ENCODE data around the gene PRKD1.
"Not testable (repeated sequence)": the region's sequence is repeated elsewhere in the genome, so short reads cannot be mapped to it uniquely, and the experiment has no call there.

The PRKD1 gene

DNA sequence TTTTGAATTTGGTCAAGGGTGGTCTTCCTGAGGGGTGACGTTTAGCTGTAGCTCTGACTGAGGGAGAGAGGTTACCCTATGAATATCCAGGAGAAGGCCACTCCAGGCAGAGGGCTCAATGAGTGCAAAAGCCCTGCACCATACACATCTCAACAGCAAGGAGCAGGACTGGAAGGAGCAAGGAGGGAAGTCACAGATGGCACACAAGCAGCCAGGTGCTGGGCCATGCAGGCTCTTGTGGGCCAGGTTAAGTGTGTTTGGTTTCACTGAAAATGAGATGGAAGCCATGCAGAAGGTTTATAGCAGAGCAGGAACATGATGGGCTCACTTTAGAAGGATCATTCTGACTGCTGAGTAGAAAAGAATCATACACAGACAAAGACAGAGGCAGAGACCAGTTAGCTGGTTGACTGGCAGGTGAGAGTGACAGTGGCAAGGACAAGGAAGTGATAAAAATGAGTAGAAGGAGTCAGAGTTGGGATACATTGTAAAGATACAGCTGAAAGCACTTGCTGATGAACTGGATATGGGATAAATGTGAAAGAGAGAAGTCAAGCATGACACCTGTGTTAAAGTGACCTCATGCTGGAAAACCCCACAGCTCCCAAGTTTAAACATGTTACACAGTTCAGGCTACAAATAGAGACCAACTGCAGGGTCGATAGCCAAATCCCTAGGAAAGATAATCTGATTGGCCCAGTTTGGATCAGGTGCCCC, 81.2 kb downstream of the PRKD1 start:
- Histone ChIP-seq H3K27ac (ENCODE audit: low read length) (no peak overlapping the region), H3K36me3 (ENCODE audit: insufficient read depth, low read length) (no peaks in the 10 kb centered on the region), H3K4me3 (ENCODE audit: low read depth in 1 of 2, low read length in 2 of 2) (no peak overlapping the region), H4K20me1 (ENCODE audit: insufficient read depth, low read length) (no peaks in the 10 kb centered on the region), H3K79me2 (ENCODE audit: insufficient read depth, low read length) (no peaks in the 10 kb centered on the region), H3K27me3 (ENCODE audit: insufficient read depth, low read length, poor library complexity) (no peaks in the 10 kb centered on the region), H2AFZ (ENCODE audit: low read depth, low read length) (no peak overlapping the region), H3K4me1 (ENCODE audit: insufficient read depth, low read length) (no peaks in the 10 kb centered on the region), H3K9me3 (ENCODE audit: insufficient read depth, low read length, severe bottlenecking) (no peaks in the 10 kb centered on the region), H3K4me2 (ENCODE audit: insufficient read depth, low read length) (no peak overlapping the region), H3K9ac (ENCODE audit: low read depth, low read length) (no peak overlapping the region)
- no peak for DNase-seq
- no peak for TF ChIP-seq EZH2 (IDR thresholded peaks at IDR 0.05; ENCODE audit: borderline replicate concordance, low read depth, low read length, severe bottlenecking)
- TF ChIP-seq, protein P1, sequence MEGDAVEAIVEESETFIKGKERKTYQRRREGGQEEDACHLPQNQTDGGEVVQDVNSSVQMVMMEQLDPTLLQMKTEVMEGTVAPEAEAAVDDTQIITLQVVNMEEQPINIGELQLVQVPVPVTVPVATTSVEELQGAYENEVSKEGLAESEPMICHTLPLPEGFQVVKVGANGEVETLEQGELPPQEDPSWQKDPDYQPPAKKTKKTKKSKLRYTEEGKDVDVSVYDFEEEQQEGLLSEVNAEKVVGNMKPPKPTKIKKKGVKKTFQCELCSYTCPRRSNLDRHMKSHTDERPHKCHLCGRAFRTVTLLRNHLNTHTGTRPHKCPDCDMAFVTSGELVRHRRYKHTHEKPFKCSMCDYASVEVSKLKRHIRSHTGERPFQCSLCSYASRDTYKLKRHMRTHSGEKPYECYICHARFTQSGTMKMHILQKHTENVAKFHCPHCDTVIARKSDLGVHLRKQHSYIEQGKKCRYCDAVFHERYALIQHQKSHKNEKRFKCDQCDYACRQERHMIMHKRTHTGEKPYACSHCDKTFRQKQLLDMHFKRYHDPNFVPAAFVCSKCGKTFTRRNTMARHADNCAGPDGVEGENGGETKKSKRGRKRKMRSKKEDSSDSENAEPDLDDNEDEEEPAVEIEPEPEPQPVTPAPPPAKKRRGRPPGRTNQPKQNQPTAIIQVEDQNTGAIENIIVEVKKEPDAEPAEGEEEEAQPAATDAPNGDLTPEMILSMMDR (IDR thresholded peaks at IDR 0.05; ENCODE audit: borderline replicate concordance, extremely low read depth, low read length, poor library complexity, severe bottlenecking): no peak
- ATAC-seq (ENCODE audit: insufficient read depth, low read depth): no peak

DNA sequence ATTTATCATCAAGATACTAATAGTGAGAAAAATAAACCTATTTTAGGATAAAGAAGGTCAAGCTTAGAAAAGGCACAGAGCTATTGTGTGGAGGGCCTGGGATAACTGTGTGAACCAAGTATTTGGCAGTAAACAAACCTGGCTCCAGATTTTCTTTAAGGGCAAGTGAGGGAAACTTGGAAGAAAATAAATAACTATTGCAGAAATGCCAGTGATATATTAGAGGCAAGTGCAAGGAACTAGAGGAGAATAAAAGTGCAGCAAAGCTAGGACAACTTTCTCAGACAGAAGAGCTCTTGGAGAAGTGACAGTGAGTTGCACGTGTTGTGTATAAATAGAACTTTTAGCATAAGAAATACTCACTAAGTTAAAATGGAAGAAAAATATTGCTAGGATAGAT, 83.7 kb downstream of the PRKD1 start:
- Histone ChIP-seq H3K4me3 (ENCODE audit: low read depth in 1 of 2, low read length in 2 of 2) (no peak overlapping the region), H3K9ac (ENCODE audit: low read depth, low read length) (no peak overlapping the region), H3K27ac (ENCODE audit: low read length) (no peak overlapping the region), H3K36me3 (ENCODE audit: insufficient read depth, low read length) (no peaks in the 10 kb centered on the region), H3K4me1 (ENCODE audit: insufficient read depth, low read length) (no peaks in the 10 kb centered on the region), H3K79me2 (ENCODE audit: insufficient read depth, low read length) (no peaks in the 10 kb centered on the region), H3K9me3 (ENCODE audit: insufficient read depth, low read length, severe bottlenecking) (peaks cover 17% of the 10 kb centered on the region), H3K4me2 (ENCODE audit: insufficient read depth, low read length) (no peak overlapping the region), H3K27me3 (ENCODE audit: insufficient read depth, low read length, poor library complexity) (no peaks in the 10 kb centered on the region), H2AFZ (ENCODE audit: low read depth, low read length) (no peak overlapping the region), H4K20me1 (ENCODE audit: insufficient read depth, low read length) (no peaks in the 10 kb centered on the region)
- DNase-seq (no peak), ATAC-seq (ENCODE audit: insufficient read depth, low read depth) (no peak)
- TF ChIP-seq EZH2 (IDR thresholded peaks at IDR 0.05; ENCODE audit: borderline replicate concordance, low read depth, low read length, severe bottlenecking): no peak
- TF ChIP-seq, protein P1 (IDR thresholded peaks at IDR 0.05; ENCODE audit: borderline replicate concordance, extremely low read depth, low read length, poor library complexity, severe bottlenecking): no peak

DNA sequence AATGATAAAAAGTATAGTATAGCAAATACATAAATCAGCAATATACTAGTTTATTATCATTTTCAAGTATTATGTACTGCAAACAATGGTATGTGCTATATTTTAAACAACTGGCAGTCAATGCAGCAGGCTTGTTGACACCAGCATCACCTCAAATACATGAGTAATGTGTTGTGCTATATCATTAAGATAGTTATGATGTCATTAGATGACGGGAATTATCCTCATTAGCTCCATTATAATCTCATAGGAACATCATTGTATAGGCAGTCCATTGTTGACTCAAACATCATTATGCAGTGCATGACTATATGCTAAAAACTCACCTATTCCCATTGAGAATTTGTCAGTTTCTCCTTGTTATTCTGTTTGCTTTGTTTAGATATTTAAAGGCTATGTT, 85.4 kb downstream of the PRKD1 start:
- H3K9me3 ChIP-seq (ENCODE audit: insufficient read depth, low read length, severe bottlenecking): peaks cover 21% of the 10 kb centered on the region
- TF ChIP-seq, protein P1 (IDR thresholded peaks at IDR 0.05; ENCODE audit: borderline replicate concordance, extremely low read depth, low read length, poor library complexity, severe bottlenecking): no peak
- TF ChIP-seq EZH2 (IDR thresholded peaks at IDR 0.05; ENCODE audit: borderline replicate concordance, low read depth, low read length, severe bottlenecking): no peak
- H2AFZ ChIP-seq (ENCODE audit: low read depth, low read length): no peak overlapping the region

DNA sequence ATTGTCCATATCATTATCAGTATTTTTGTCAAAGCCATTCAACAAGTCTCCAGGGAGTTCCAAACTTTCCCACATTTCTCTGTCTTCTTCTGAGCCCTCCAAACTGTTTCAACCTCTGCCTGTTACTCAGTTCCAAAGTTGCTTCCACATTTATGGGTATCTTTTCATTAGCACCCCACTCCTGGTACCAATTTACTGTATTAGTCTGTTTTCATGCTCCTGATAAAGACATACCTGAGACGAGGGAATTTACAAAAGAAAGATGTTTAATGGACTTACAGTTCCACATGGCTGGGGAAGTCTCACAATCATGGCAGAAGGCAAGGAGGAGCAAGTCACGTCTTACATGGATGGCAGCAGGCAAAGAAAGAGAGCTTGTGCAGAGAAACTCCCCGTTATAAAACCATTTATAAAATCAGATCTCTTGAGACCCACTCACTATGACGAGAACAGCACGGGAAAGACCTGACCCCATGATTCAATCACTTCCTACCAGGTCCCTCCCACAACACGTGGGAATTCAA, 87.2 kb downstream of the PRKD1 start:
- H3K36me3 ChIP-seq (ENCODE audit: insufficient read depth, low read length); H3K9ac ChIP-seq (ENCODE audit: low read depth, low read length); H3K4me3 ChIP-seq (ENCODE audit: low read depth in 1 of 2, low read length in 2 of 2); H4K20me1 ChIP-seq (ENCODE audit: insufficient read depth, low read length); H3K27me3 ChIP-seq (ENCODE audit: insufficient read depth, low read length, poor library complexity); H3K27ac ChIP-seq (ENCODE audit: low read length); DNase-seq; ATAC-seq (ENCODE audit: insufficient read depth, low read depth); H2AFZ ChIP-seq (ENCODE audit: low read depth, low read length); H3K4me2 ChIP-seq (ENCODE audit: insufficient read depth, low read length); H3K4me1 ChIP-seq (ENCODE audit: insufficient read depth, low read length); H3K79me2 ChIP-seq (ENCODE audit: insufficient read depth, low read length): not testable (repeated sequence)
- peaks cover 21% of the 10 kb centered on the region for H3K9me3 ChIP-seq (ENCODE audit: insufficient read depth, low read length, severe bottlenecking)

More for the DNA sequence above, 85.4 kb downstream of the PRKD1 start:
- DNase-seq (no peak), ATAC-seq (ENCODE audit: insufficient read depth, low read depth) (no peak)
- no peak overlapping the region for H3K4me3 ChIP-seq (ENCODE audit: low read depth in 1 of 2, low read length in 2 of 2)
- no peaks in the 10 kb centered on the region for H3K4me1 ChIP-seq (ENCODE audit: insufficient read depth, low read length)
- no peak overlapping the region for H3K4me2 ChIP-seq (ENCODE audit: insufficient read depth, low read length)
- H4K20me1 ChIP-seq (ENCODE audit: insufficient read depth, low read length): no peaks in the 10 kb centered on the region
- no peak overlapping the region for H3K27ac ChIP-seq (ENCODE audit: low read length)
- H3K27me3 ChIP-seq (ENCODE audit: insufficient read depth, low read length, poor library complexity): no peaks in the 10 kb centered on the region
- H3K79me2 ChIP-seq (ENCODE audit: insufficient read depth, low read length): no peaks in the 10 kb centered on the region
- H3K9ac ChIP-seq (ENCODE audit: low read depth, low read length): no peak overlapping the region
- H3K36me3 ChIP-seq (ENCODE audit: insufficient read depth, low read length): no peaks in the 10 kb centered on the region

DNA sequence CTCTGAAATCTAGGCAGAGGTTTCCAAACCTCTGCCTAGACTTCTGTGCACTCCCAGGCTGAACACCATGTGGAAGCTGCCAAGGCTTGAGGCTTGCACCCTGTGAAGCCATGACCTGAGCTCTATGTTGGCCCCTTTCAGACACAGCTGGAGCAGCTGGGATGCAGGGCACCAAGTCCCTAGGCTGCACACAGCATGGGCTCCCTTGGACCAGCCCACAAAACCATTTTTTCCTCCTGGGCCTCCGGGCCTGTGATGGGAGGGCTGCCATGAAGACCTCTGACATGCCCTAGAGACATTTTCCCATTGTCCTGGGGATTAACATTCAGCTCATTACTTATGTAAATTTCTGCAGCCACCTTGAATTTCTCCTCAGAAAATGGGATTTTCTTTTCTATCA, 88.0 kb downstream of the PRKD1 start:
- not testable (repeated sequence) for H3K4me2 ChIP-seq (ENCODE audit: insufficient read depth, low read length); DNase-seq; H3K36me3 ChIP-seq (ENCODE audit: insufficient read depth, low read length); ATAC-seq (ENCODE audit: insufficient read depth, low read depth); H2AFZ ChIP-seq (ENCODE audit: low read depth, low read length); H3K4me1 ChIP-seq (ENCODE audit: insufficient read depth, low read length); H3K79me2 ChIP-seq (ENCODE audit: insufficient read depth, low read length); H3K9ac ChIP-seq (ENCODE audit: low read depth, low read length); H3K4me3 ChIP-seq (ENCODE audit: low read depth in 1 of 2, low read length in 2 of 2); H3K27ac ChIP-seq (ENCODE audit: low read length); H3K27me3 ChIP-seq (ENCODE audit: insufficient read depth, low read length, poor library complexity); H4K20me1 ChIP-seq (ENCODE audit: insufficient read depth, low read length)
- peaks cover 21% of the 10 kb centered on the region for H3K9me3 ChIP-seq (ENCODE audit: insufficient read depth, low read length, severe bottlenecking)

All from DND-41 (cell line).